ENCODE results near the gene ABI3. TPM values are rescaled to one million over a fixed set of nuclear protein-coding genes. Genes with fewer than 3 reads are reported as not detected.

Gene ABI3
- total and polyA plus RNA-seq, 9 of the 15 experiments (the other 6 are each of a cell fraction or from before 2014, with no cell fraction given): not detected

DNA sequence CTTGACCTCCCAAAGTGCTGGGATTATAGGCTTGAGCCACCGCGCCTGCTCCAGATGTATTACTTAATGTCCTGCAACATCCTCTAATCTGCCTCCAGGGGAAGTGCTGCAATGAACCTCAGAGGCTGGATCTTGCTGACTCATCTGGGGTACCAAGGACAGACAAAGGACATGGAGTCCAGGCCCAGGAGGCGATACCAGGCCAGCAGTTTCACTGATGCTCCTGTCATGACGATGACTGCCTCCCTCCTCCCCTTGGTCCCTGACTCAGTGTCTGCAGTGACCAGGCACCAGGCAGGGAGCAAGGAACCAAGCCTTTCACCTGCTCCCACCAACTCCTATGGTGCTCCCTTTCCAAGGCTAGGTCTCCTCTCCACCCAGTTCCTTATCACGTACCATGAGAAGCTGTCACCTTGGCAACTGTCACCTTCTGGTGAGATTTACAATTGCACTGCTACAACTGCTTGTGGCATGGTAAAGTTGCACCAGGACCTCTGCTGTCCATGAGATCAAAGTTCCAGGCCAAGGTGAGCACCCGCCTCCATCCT, 41.7 kb downstream of the ABI3 start (continued):
- TF ChIP-seq, protein P1, sequence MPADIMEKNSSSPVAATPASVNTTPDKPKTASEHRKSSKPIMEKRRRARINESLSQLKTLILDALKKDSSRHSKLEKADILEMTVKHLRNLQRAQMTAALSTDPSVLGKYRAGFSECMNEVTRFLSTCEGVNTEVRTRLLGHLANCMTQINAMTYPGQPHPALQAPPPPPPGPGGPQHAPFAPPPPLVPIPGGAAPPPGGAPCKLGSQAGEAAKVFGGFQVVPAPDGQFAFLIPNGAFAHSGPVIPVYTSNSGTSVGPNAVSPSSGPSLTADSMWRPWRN (IDR thresholded peaks at IDR 0.05; ENCODE audit: low read depth): no peak
- TF ChIP-seq U2AF2 (optimal IDR thresholded peaks at IDR 0.05; ENCODE audit: low read depth, low read length) (no peak), SOX6 (IDR thresholded peaks at IDR 0.05) (0 out of 2 replicates have a peak, but pooled peaks have one; percentile 15), STAT5B (CRISPR knock-in tag; IDR thresholded peaks at IDR 0.05) (no peak), ZNF766 (CRISPR knock-in tag; conservative IDR thresholded peaks at IDR 0.05) (no peak), ZFP36 (IDR thresholded peaks at IDR 0.05; ENCODE audit: low read depth, low read length, partially characterized antibody) (no peak), RNF2 (IDR thresholded peaks at IDR 0.05) (no peak), TAF9B (IDR thresholded peaks at IDR 0.05; ENCODE audit: partially characterized antibody) (no peak), ZNF668 (CRISPR knock-in tag; IDR thresholded peaks at IDR 0.05) (no peak), SMARCE1 (IDR thresholded peaks at IDR 0.05) (no peak), ZNF644 (tag; IDR thresholded peaks at IDR 0.05; ENCODE audit: low read depth) (no peak), SP1 (CRISPR knock-in tag; IDR thresholded peaks at IDR 0.05) (no peak), NRF1 (conservative IDR thresholded peaks at IDR 0.05 in 1 of 2, IDR thresholded peaks at IDR 0.05 in 1 of 2) (peak; percentile 88 to 90)
- TF ChIP-seq, protein P2, sequence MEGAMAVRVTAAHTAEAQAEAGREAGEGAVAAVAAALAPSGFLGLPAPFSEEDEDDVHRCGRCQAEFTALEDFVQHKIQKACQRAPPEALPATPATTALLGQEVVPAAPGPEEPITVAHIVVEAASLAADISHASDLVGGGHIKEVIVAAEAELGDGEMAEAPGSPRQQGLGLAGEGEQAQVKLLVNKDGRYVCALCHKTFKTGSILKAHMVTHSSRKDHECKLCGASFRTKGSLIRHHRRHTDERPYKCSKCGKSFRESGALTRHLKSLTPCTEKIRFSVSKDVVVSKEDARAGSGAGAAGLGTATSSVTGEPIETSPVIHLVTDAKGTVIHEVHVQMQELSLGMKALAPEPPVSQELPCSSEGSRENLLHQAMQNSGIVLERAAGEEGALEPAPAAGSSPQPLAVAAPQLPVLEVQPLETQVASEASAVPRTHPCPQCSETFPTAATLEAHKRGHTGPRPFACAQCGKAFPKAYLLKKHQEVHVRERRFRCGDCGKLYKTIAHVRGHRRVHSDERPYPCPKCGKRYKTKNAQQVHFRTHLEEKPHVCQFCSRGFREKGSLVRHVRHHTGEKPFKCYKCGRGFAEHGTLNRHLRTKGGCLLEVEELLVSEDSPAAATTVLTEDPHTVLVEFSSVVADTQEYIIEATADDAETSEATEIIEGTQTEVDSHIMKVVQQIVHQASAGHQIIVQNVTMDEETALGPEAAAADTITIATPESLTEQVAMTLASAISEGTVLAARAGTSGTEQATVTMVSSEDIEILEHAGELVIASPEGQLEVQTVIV (CRISPR knock-in tag; IDR thresholded peaks at IDR 0.05; ENCODE audit: borderline replicate concordance): no peak
- TF ChIP-seq, protein P3, sequence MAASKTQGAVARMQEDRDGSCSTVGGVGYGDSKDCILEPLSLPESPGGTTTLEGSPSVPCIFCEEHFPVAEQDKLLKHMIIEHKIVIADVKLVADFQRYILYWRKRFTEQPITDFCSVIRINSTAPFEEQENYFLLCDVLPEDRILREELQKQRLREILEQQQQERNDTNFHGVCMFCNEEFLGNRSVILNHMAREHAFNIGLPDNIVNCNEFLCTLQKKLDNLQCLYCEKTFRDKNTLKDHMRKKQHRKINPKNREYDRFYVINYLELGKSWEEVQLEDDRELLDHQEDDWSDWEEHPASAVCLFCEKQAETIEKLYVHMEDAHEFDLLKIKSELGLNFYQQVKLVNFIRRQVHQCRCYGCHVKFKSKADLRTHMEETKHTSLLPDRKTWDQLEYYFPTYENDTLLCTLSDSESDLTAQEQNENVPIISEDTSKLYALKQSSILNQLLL (CRISPR knock-in tag; IDR thresholded peaks at IDR 0.05; ENCODE audit: borderline replicate concordance): no peak
- TF ChIP-seq, protein P4, sequence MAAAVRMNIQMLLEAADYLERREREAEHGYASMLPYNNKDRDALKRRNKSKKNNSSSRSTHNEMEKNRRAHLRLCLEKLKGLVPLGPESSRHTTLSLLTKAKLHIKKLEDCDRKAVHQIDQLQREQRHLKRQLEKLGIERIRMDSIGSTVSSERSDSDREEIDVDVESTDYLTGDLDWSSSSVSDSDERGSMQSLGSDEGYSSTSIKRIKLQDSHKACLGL (CRISPR knock-in tag; IDR thresholded peaks at IDR 0.05; ENCODE audit: borderline replicate concordance, poor library complexity, severe bottlenecking): no peak
- TF ChIP-seq, protein P5, sequence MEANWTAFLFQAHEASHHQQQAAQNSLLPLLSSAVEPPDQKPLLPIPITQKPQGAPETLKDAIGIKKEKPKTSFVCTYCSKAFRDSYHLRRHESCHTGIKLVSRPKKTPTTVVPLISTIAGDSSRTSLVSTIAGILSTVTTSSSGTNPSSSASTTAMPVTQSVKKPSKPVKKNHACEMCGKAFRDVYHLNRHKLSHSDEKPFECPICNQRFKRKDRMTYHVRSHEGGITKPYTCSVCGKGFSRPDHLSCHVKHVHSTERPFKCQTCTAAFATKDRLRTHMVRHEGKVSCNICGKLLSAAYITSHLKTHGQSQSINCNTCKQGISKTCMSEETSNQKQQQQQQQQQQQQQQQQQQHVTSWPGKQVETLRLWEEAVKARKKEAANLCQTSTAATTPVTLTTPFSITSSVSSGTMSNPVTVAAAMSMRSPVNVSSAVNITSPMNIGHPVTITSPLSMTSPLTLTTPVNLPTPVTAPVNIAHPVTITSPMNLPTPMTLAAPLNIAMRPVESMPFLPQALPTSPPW (CRISPR knock-in tag; IDR thresholded peaks at IDR 0.05): no peak

Data from K562 (cell line).